NCI-H345 treated with DMSO at 0.1 percent for 48 hours (cell line): ENCODE results near the gene INO80E.
A peak's percentile ranks its signal among the peaks of the same experiment; 100 is the strongest.
"Not testable (repeated sequence)": the region's sequence is repeated elsewhere in the genome, so short reads cannot be mapped to it uniquely, and the experiment has no call there.

ENCODE experiments used
- DNase-seq: peaks from one replicate; lab custom pipeline; 2025; ENCODE audit not compliant: unreplicated experiment; lab: John Stamatoyannopoulos, UW

The INO80E gene

DNA sequence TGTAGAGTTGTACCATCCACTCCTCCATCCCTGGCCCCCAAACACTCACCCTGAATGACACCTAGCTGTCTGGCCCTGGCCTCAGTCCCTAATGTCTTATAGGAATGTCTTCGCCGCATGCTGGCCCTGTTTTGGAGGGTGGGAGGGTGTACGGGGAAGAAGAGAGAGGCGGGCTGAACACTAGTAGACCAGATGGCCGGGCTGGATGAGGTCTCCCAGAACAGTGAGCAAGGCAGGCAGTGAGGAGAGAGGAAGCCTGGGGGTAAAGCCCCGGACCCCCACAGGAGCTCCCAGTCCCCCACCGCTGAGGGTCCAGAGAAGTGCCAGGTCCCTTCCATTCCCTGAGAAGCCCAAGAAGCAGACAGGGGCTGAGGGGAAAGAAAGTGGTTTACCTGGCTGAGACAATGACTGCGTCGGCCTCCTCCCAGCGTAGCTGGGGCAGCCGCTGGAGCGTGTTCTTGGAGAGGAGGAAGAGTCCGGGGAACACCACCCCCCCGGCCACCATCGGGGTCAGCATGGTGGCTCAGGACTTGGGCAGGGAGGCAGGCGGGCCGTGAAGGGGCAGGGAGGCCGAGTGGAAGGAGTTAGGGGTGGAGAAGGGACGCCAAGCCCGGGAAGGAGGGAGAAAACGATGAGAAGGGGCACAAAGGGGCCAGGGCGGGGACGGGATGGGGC, 34.1 kb downstream of the INO80E start:
- DNase-seq, result no peak

DNA sequence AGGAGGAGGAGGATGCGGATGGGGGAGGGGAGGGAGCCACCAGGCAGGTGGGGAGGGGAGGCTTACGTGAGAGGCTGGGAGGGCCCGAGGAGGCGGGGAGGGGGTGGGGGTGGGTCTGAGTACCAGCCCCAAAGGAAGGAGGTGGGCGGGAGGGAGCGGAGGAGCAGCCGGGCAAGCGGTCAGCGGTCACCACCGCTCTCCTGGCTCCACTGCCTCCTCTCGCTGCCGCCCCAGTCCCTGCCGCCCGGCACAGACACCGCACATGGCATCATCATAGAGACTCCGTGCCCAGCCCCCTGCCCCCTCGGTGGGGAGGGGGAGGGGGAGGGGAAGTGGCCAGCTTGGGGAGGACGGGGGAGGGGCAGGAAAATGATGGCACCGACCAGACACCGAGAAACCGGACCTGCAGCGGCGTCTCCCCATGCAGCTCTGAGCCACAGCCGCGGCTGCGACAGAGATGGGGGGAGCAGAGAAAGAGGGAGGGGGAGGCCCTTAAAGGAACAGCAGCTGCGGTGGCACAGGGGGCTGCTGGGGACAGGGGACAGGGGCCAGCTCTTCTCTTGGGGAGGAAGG, 34.9 kb downstream of the INO80E start, which contains the start of gene TLCD3B:
Gene TLCD3B, minus strand, starts transcription at position 431 of the 573 bp plus-strand sequence. CDS start 744 bp downstream, outside the sequence.
- no peak for DNase-seq

DNA sequence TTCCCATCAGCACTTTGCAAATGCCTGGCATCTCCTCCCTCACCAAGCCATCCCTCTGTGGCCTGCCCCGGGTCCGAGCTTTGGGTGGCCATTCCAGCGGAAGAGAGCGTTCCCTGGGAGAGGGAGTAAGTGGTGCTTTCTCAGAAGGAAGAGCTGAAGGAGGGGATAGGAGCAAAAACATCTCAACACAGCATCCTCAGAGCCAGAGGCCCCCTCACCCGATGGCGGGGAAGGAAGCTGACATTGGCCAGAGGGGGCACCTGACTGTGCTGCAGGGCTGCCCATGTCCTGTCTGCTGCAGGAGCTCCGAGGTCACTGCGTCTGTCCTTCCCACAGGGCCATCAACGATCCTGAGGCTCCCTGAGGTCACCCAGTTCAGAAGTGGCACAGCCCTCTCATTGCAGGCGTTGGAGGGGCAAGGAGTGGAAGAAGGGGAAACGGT, 35.5 kb downstream of the INO80E start:
- DNase-seq, result no peak

DNA sequence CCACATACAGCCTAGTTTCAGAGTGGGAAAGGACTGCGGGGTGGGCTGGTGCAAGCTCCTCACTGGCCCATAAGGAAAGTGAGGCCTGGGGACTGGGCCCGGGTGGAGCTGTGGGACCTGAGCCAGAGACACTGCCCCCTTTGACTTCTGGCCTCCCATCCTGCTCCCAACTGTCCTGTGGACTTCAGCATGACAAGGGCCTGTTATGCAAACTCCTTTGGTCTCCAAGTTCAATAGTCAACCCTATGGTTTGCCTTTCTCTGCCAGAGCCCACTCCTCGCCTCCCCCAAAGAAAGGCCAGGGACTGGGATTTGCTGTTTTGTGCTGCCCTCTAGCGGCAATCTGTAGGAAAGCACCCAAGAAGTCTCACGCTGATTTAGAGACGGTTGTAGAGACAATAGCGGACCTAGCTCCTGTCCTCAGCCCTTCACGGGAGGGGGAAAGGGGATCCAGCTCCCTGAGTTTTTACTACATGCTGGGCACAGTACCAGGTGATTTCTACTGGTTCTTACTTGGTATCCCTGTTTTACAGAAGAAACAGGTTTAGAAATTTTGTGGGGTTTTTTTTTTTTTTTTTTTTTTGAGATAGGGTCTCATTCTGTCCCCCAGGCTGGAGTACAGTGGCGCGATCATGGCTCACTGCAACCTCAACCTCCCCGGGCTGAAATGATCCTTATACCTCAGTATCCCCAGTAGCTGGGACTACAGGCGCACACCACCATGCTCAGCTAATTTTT, 36.2 kb downstream of the INO80E start:
- peak; percentile 67 for DNase-seq

DNA sequence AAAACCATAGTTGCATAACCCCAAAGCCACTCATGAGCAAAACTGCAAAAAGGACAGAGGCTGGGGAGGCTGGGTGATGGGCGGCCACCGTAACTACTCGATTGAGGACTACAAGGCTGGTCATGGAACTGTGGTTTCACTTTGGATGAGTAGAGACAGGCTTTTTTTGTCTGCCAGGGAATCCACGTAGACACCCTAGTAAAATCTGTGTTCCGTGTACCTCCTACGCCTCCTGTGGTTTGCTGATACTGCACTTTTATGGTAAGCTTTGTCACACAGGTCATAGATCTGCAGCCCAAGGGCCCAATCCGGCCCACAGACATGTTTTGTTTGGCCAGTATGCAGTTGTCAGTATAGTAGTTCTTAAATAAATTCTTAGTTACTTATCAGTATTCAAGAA, 37.2 kb downstream of the INO80E start:
- no peak for DNase-seq

DNA sequence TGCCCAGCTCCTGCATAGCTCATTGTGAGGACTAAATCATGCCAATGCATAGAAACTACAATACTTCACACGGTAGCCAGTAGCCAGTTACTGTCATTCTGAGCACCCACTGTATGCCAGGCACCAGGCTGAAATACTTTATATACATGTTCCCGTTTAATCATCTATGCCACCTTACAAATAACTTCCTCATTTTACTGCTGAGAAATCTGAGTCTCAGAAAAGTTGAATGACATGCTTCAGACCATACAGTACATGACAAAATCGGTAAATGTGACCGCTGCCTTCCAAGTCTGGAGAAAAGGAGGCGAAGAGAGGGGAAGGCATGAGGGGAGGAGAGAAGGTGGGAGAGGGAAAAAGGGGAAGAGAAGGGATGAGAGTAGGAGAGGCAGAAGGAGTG, 44.2 kb downstream of the INO80E start:
- no peak for DNase-seq

DNA sequence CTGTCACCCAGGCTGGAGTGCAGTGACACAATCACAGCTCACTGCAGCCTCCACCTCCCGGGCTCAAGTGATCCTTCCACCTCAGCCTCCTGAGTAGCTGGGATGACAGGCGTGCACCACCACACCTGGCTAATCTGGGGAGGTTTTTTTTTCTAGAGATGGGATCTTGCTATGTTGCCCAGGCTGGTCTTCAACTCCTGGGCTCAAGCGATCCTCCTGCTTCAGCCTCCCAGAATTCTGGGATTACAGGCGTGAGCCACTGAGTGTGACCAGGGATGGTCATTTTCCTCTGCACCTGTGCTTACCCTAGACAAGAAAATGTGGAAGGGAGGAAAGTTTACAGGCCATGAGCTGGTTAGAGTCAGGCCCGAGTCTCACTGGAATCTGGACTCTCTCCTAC, 44.6 kb downstream of the INO80E start:
- DNase-seq, result not testable (repeated sequence)

DNA sequence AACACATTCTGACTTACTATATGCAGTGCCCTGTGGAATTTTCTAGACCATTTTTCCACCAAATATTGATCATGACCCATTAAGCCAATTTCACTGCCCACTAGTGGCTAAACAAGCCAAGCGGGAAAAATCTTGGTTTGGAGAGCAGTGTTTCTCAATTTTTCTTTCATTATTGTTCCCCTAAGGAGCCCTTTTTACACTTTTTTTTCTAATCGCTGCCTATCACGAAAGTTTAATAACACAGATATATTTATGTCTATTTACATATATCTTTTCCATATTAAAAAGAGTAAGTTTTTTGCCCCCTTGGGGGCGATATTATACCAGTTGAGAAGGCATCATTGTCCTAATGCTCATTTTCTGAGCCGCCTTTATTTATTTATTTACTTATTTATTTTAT, 45.8 kb downstream of the INO80E start:
- no peak for DNase-seq

DNA sequence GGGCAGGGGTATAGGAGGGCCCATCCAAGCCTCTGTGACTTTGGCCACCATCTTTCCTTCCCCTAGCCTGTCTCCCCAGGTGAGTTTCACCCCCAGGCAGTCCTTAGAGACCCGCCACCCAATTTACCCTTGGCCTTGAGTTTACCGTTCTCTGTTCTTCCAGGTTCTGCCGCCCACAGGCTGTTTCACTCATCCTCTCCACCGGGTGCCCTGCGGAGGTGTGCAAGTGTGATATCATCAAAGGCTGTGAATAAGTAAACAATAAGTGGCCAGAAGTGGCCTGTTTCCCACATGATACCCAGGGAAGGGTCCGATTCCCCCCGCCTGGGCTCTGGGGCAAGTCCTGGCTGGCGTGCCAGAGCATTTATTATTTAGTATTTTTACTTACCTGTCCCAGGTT, 50.1 kb downstream of the INO80E start:
- no peak for DNase-seq

DNA sequence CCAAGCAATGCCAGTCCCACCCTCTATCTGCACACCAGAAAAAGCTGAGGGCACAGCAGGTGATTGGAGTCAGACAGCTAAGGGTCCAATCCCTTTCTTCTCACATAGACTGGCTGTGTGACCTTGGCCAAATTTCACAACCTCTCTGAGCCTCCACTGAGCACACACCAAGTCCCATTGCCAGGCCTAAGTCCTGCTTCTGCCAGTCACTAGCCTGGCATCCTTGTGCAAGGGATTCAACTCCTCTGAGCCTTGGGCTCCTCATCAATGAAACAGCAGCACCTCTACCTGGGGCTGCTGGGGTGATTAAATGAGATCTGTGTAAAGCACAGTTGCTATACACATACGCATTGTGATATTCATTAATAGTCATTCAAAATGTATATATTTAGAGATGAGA, 50.5 kb downstream of the INO80E start:
- DNase-seq, result no peak

DNA sequence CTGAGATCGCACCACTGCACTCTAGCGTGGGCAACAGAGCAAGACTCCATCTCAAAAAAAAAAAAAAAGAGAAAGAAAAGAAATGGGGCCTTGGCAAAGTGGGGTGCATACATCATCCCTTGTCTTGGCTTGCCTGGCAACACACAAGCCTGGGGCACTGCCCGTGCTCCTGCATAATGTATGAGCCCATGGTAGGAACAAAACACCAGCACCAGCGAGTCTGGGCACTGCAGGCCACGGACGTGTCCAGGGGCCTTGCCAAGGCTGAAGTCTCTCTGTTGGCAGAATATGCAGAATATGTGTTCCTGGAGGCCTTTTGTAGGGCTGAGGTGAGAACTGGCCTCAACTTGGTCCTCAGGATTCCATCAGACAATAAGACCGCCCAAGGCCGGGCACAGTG, 53.8 kb downstream of the INO80E start:
- DNase-seq, result no peak

DNA sequence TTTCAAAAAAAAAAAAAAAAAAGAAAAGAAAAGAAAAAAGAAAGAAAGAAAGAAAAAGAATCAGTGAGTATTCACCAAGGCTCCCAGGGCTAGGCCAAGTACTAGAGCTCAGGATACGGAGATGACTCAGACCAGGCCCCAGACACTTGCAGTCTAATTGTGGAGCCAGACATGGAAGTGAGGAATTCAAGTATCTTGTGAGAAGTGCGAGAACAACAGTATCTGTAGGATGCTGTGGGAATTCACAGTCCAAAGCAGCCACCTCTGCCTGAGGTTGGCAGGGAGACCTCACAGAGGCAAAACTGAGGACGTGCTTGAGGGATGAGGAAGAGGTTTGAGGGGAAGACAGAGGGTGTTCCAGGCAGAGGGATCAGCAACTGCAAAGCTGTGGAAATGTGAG, 55.5 kb downstream of the INO80E start:
- DNase-seq, result no peak

DNA sequence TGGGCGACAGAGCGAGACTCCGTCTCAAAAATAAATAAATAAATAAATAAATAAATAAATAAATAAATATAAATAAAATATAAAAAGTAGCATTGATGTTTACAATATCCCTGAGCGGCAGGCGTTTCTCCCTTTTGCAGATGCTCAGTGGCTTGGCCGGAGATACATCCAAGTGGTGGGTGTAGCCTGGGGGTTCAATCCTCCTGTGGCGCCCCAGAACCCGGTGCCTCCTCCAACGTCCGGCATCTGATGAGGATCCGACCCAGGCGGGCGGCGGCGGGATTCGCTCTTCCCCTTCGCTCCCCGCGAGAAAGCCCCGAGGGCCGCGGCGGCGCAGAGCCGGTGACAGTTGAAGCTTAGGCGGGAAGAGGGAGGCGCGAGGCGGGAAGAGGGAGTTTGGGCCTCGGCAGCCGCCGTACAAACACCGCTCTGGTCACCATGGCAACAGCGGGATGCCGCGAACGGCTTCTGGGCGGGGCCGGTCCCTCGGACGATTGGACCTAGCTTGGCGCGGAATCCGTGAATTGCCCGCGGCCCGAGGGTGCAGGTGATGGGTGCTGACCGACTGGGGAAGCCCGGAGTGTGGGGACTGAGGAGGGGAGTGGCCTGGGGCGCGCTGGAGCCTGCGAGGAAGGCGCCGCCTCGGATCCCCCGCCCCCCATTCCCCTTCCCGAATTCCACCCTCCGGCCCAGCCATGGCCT, 56.8 kb downstream of the INO80E start:
- DNase-seq, result peak; percentile 95

DNA sequence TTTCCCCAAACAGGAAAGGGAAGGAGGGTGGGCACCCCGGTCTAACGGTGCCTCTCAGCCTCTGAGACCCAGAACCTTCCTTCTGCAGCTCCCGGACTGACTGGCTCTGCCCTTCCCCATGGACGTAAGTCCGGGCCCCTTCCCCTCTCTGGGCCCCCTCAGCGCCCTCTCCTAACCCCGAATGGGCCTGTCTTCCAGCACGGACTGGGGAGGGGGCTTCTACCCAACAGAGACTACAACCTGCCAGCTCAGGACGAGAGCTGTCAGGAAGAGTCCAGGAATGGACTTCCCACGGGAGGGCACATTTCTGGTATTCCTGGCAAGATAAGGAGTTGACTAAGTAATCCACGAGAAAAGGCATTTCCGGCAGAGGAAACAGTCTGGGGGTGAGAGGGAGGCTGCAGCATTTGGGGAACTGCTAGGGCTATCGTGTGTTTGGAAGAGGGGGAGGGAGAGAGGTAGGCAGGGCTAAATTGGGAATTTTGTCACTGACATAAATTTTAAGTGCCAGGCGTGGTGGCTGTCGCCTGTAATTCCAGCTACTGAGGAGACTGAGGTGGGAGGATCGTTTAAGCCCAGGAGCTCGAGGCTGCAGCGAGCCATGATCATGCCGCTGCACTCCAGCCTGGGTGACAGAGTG, 57.5 kb downstream of the INO80E start:
- no peak for DNase-seq

DNA sequence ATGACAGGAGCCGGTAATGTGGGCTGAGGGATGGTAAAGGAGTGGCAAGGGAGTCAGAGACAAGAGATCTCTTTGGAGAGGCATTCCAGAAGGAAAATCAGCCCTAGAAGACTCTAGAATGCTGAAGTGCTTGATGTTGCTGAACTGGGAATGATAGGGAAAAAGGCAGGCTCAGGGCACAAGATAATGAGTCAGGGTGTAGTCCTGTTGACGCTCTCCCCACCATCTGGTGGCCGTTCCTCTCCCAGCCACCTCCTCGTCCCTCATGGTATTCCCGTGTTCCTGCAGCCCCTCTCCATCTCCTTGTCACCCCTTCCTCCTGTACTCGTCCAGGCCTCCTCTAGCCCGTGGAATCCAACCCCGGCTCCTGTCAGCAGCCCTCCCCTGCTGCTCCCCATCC, 58.4 kb downstream of the INO80E start:
- no peak for DNase-seq

DNA sequence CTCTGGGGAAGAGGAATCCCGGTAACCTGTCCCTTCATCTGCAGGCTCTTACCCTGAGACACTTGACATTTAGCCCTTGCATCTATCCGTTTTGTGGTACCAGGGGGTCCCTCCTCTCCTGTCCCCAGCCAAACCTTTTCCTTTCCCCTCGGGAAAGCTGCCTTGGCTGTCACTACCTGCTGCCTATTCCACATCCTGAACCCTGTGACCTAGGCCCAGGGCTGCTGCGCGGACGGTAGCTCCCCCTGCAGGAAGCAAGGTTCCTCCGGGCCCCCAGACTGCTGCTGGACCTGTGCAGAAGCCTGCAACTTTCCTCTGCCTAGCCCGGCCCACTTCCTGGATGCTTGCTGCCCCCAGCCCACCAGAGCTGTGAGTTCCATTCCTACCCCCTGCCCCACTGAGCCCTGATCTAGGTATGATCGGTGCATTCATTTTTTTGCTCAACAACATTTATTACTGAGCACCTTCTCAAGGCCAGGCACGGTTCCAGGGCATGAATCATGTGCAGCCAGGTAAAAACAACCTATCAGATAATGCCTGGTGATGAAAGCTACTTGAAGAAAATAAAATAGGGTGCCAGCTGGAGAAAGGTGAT, 59.0 kb downstream of the INO80E start:
- no peak for DNase-seq
